ENCODE results near the gene CACNA1G.

GRCh38 chr17:50676065-50676975 is 115.8 kb downstream of the CACNA1G start:
- TF ChIP-seq, protein P1, sequence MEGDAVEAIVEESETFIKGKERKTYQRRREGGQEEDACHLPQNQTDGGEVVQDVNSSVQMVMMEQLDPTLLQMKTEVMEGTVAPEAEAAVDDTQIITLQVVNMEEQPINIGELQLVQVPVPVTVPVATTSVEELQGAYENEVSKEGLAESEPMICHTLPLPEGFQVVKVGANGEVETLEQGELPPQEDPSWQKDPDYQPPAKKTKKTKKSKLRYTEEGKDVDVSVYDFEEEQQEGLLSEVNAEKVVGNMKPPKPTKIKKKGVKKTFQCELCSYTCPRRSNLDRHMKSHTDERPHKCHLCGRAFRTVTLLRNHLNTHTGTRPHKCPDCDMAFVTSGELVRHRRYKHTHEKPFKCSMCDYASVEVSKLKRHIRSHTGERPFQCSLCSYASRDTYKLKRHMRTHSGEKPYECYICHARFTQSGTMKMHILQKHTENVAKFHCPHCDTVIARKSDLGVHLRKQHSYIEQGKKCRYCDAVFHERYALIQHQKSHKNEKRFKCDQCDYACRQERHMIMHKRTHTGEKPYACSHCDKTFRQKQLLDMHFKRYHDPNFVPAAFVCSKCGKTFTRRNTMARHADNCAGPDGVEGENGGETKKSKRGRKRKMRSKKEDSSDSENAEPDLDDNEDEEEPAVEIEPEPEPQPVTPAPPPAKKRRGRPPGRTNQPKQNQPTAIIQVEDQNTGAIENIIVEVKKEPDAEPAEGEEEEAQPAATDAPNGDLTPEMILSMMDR (conservative IDR thresholded peaks at IDR 0.05 in 1 of 2, IDR thresholded peaks at IDR 0.05 in 1 of 2; ENCODE audit: low read depth in 1 of 2, low read length in 2 of 2): no peak
- TF ChIP-seq EZH2 (IDR thresholded peaks at IDR 0.05; ENCODE audit: low read length, missing control alignments): no peak

Data from fibroblast of lung (primary cell).